Activated CD8-positive, alpha-beta T cell treated with anti-CD3 and anti-CD28 coated beads, Interleukin-2, amount 10 ng/mL, durations not matched to agents 7 days and 5 days (primary cell): Measurements from ENCODE around the gene SYK. TPM values are rescaled to one million over a fixed set of nuclear protein-coding genes. Genes with fewer than 3 reads are reported as not detected.

Experiments
- ATAC-seq: fragments of 150-1000 bp; cut with Tn5 transposase; one replicate; pipeline ENCODE4 v1.10.0; 2021; ENCODE audit warnings: moderate library complexity
- CTCF ChIA-PET: fragments of 350-600 bp; sonication (Branson Sonifier 250); formaldehyde crosslinking; loops from one replicate; lab custom pipeline; 2021; ENCODE audit warnings: antibody characterized with exemption; lab: Charles Lee
- POLR2A ChIA-PET: fragments of 350-600 bp; sonication (Branson Sonifier 250); formaldehyde crosslinking; loops from one replicate; lab custom pipeline; 2021; ENCODE audit warnings: antibody characterized with exemption; lab: Charles Lee
- DNase-seq: peaks from one replicate; pipeline ENCODE4 v3.0.0-alpha.2; 2020
- H3K27ac Mint-ChIP-seq: one replicate; pipeline ENCODE4 v1.8.0; 2021; ENCODE audit warnings: mild to moderate bottlenecking, mixed read lengths
- H3K27me3 Mint-ChIP-seq: one replicate; pipeline ENCODE4 v1.8.0; 2021; ENCODE audit warnings: low read depth, mixed read lengths
- H3K36me3 Mint-ChIP-seq: one replicate; pipeline ENCODE4 v1.8.0; 2021; ENCODE audit warnings: low read depth, mixed read lengths
- H3K4me1 Mint-ChIP-seq: one replicate; pipeline ENCODE4 v1.8.0; 2021; ENCODE audit warnings: low read depth, mixed read lengths
- H3K4me3 Mint-ChIP-seq: one replicate; pipeline ENCODE4 v1.8.0; 2021; ENCODE audit warnings: mild to moderate bottlenecking, mixed read lengths
- H3K9me3 Mint-ChIP-seq: one replicate; pipeline ENCODE4 v1.8.0; 2022; ENCODE audit warnings: mixed read lengths; ENCODE audit not compliant: insufficient read depth
- total RNA-seq, 2 experiments: library from RNA; stranded (reverse); gene quantifications; one replicate each; pipeline ENCODE4 v1.2.3, GENCODE V29; 2021

The SYK gene
- total RNA-seq, 2 experiments from 2014 or later = 0.13 TPM

GRCh38 chr9:90942555-90942954 lies 140.9 kb downstream of the SYK start:
- ATAC-seq = no peak
- peaks cover 25% of the 10 kb centered on the region for H3K27me3 Mint-ChIP-seq

GRCh38 chr9:90943341-90943740 lies 141.7 kb downstream of the SYK start:
- DNase-seq = no peak
- Mint-ChIP-seq H3K27ac (no peak overlapping the region), H3K4me1 (no peaks in the 10 kb centered on the region), H3K27me3 (peaks cover 32% of the 10 kb centered on the region), H3K36me3 (no peaks in the 10 kb centered on the region), H3K4me3 (no peak overlapping the region), H3K9me3 (no peaks in the 10 kb centered on the region)
- CTCF ChIA-PET = no interaction called here
- POLR2A ChIA-PET = no interaction called here
- ATAC-seq = no peak

More at GRCh38 chr9:90942555-90942954, 140.9 kb downstream of the SYK start:
- H3K4me1 Mint-ChIP-seq = no peaks in the 10 kb centered on the region
- no peak overlapping the region for H3K27ac Mint-ChIP-seq
- ChIA-PET CTCF (interaction anchor here (1.0 kb wide), 1 partner anchor 28 kb away, joined by 3 read pairs; no protein-coding TSS in a partner anchor), POLR2A (interaction anchor here (0.6 kb wide), 1 partner anchor 665 kb away, joined by 5 read pairs; no protein-coding TSS in a partner anchor)
- no peak for DNase-seq
- no peaks in the 10 kb centered on the region for H3K9me3 Mint-ChIP-seq
- no peaks in the 10 kb centered on the region for H3K36me3 Mint-ChIP-seq
- H3K4me3 Mint-ChIP-seq = no peak overlapping the region

GRCh38 chr9:90945336-90945735 lies 143.7 kb downstream of the SYK start:
- DNase-seq (no peak), ATAC-seq (no peak)
- peaks cover 46% of the 10 kb centered on the region for H3K27me3 Mint-ChIP-seq
- H3K36me3 Mint-ChIP-seq = no peaks in the 10 kb centered on the region
- ChIA-PET POLR2A (interaction anchor here (0.6 kb wide), 1 partner anchor 45 kb away, joined by 3 read pairs; no protein-coding TSS in a partner anchor), CTCF (no interaction called here)
- no peaks in the 10 kb centered on the region for H3K9me3 Mint-ChIP-seq
- H3K27ac Mint-ChIP-seq = no peak overlapping the region
- no peak overlapping the region for H3K4me3 Mint-ChIP-seq
- no peaks in the 10 kb centered on the region for H3K4me1 Mint-ChIP-seq

GRCh38 chr9:90946982-90947381 lies 145.4 kb downstream of the SYK start:
- Mint-ChIP-seq H3K4me3 (no peak overlapping the region), H3K27me3 (peaks cover 48% of the 10 kb centered on the region), H3K27ac (no peak overlapping the region), H3K9me3 (no peaks in the 10 kb centered on the region), H3K4me1 (no peaks in the 10 kb centered on the region), H3K36me3 (no peaks in the 10 kb centered on the region)
- ATAC-seq = no peak
- ChIA-PET POLR2A (no interaction called here), CTCF (interaction anchor here (0.6 kb wide), 1 partner anchor 20 kb away, joined by 3 read pairs; no protein-coding TSS in a partner anchor)
- DNase-seq = no peak

Other genes with a start within 250 kb of the SYK start
- gene DIRAS2, start 159.0 kb upstream of the SYK start, total RNA-seq = not detected